ENCODE data around the gene ZNF213.

Gene ZNF213

DNA sequence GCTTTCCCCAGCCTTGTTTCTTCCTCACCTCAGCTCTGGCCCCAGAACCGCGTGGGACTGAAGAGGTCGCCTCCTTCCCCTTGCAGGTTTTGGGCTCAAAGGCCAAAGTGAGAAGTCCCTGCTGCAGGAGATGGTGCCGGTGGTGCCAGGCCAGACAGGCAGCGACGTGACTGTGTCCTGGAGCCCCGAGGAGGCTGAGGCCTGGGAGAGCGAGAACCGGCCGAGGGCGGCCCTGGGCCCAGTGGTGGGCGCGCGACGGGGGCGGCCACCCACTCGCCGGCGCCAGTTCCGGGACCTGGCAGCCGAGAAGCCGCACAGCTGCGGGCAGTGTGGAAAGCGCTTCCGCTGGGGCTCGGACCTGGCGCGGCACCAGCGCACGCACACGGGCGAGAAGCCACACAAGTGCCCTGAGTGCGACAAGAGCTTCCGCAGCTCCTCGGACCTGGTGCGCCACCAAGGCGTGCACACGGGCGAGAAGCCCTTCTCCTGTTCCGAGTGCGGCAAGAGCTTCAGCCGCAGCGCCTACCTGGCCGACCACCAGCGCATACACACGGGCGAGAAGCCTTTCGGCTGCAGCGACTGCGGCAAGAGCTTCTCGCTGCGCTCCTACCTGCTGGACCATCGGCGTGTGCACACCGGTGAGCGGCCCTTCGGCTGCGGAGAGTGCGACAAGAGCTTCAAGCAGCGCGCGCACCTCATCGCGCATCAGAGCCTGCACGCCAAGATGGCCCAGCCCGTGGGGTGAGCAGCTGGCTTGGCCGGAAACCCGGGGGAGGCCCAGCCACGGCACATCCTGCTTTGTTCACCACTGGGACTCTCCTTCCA, 6.0 kb downstream of the ZNF213 start:
- 0 out of 2 replicates have a peak, but pooled peaks cover 3% of the 10 kb centered on the region for H3K4me1 ChIP-seq (ENCODE audit: control insufficient read depth, insufficient read depth, low read length)
- POLR2A ChIA-PET = interaction anchor here (1.2 kb wide), 1 partner anchor 10 kb away, joined by 5 read pairs; no protein-coding TSS in a partner anchor
- no peak for TF ChIP-seq ZNF292 (tag by site-specific recombination; IDR thresholded peaks at IDR 0.05; ENCODE audit: borderline replicate concordance, low read depth)
- TF ChIP-seq ZNF184 (tag by site-specific recombination; IDR thresholded peaks at IDR 0.05) = no peak
- TF ChIP-seq SCRT2 (tag by site-specific recombination; IDR thresholded peaks at IDR 0.05) = no peak
- TF ChIP-seq SETDB1 (IDR thresholded peaks at IDR 0.05; ENCODE audit: insufficient read length, low read length) = no peak
- TF ChIP-seq HOXD13 (CRISPR knock-in tag; IDR thresholded peaks at IDR 0.05; ENCODE audit: borderline replicate concordance) = no peak
- no peak for TF ChIP-seq ZNF354C (tag by site-specific recombination; IDR thresholded peaks at IDR 0.05; ENCODE audit: borderline replicate concordance, low read depth)
- TF ChIP-seq, protein P1, sequence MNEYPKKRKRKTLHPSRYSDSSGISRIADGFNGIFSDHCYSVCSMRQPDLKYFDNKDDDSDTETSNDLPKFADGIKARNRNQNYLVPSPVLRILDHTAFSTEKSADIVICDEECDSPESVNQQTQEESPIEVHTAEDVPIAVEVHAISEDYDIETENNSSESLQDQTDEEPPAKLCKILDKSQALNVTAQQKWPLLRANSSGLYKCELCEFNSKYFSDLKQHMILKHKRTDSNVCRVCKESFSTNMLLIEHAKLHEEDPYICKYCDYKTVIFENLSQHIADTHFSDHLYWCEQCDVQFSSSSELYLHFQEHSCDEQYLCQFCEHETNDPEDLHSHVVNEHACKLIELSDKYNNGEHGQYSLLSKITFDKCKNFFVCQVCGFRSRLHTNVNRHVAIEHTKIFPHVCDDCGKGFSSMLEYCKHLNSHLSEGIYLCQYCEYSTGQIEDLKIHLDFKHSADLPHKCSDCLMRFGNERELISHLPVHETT (tag by site-specific recombination; IDR thresholded peaks at IDR 0.05) = no peak
- no peak for TF ChIP-seq ZNF37A (tag by site-specific recombination; IDR thresholded peaks at IDR 0.05)
- H3K27ac ChIP-seq (ENCODE audit: extremely low read depth, low read depth, low read length) = no peak overlapping the region
- CTCF ChIA-PET = interaction anchor here (0.8 to 1.4 kb wide), 2 partner anchors 9 kb away, joined by 3 read pairs; no protein-coding TSS in a partner anchor
- peaks cover 0 to 46% of the 10 kb centered on the region in 2 experiments; a peak in 1 of 3 replicates for H3K36me3 ChIP-seq (ENCODE audit: control insufficient read depth in 2 of 2, insufficient read depth in 1 of 2, low read length in 2 of 2)
- no peaks in the 10 kb centered on the region for H3K9me3 ChIP-seq (ENCODE audit: control insufficient read depth, insufficient read depth, low read depth, low read length)
- no peak overlapping the region for H3K4me3 ChIP-seq (ENCODE audit: low read depth, low read length)

DNA sequence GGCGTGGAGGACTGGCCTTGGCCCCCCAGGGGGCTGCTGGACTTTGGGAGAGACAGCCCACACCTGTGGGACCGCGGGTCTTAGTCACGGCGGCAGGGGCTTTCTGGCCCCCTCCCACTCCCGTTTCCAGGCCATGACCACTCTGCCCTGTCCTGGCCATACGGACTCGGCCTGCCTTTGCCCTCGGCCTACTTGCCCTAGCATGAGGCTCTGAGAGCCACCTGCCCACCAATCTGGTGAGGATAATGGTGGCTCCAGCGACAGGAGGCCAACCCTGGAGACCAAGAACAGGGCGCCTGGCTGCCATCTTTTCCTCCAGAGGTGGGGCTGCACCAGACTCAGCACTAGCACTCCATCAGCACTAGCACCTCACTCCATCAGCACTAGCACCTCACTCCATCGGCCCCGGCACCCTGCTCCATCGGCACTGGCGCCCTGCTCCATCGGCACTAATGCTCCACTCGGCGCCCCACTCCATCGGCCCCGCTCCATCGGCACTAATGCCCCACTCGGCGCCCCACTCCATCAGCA, 7.0 kb downstream of the ZNF213 start:
- Histone ChIP-seq H3K27ac (ENCODE audit: extremely low read depth, low read depth, low read length) (no peak overlapping the region), H3K36me3 (ENCODE audit: control insufficient read depth in 2 of 2, insufficient read depth in 1 of 2, low read length in 2 of 2) (peaks cover 0 to 46% of the 10 kb centered on the region in 2 experiments; a peak in 1 of 3 replicates), H3K4me1 (ENCODE audit: control insufficient read depth, insufficient read depth, low read length) (no peaks in the 10 kb centered on the region), H3K4me3 (ENCODE audit: low read depth, low read length) (no peak overlapping the region), H3K9me3 (ENCODE audit: control insufficient read depth, insufficient read depth, low read depth, low read length) (no peaks in the 10 kb centered on the region)
- ChIA-PET POLR2A (interaction anchor here (1.0 kb wide), 1 partner anchor 12 kb away, joined by 4 read pairs; no protein-coding TSS in a partner anchor), CTCF (interaction anchor here (1.2 kb wide), 1 partner anchor 13 kb away, joined by 3 read pairs; no protein-coding TSS in a partner anchor)
- TF ChIP-seq, protein P2, sequence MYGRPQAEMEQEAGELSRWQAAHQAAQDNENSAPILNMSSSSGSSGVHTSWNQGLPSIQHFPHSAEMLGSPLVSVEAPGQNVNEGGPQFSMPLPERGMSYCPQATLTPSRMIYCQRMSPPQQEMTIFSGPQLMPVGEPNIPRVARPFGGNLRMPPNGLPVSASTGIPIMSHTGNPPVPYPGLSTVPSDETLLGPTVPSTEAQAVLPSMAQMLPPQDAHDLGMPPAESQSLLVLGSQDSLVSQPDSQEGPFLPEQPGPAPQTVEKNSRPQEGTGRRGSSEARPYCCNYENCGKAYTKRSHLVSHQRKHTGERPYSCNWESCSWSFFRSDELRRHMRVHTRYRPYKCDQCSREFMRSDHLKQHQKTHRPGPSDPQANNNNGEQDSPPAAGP (tag by site-specific recombination; IDR thresholded peaks at IDR 0.05) = no peak
- TF ChIP-seq SP2 (tag by site-specific recombination; IDR thresholded peaks at IDR 0.05) (no peak), ZSCAN30 (tag by site-specific recombination; IDR thresholded peaks at IDR 0.05) (no peak), KLF8 (tag by site-specific recombination; IDR thresholded peaks at IDR 0.05) (no peak), MYNN (tag by site-specific recombination; IDR thresholded peaks at IDR 0.05; ENCODE audit: borderline replicate concordance) (no peak), ZNF202 (tag by site-specific recombination; IDR thresholded peaks at IDR 0.05; ENCODE audit: borderline replicate concordance) (no peak), ZNF571 (tag by site-specific recombination; IDR thresholded peaks at IDR 0.05) (no peak), ZNF423 (tag by site-specific recombination; IDR thresholded peaks at IDR 0.05) (no peak), ZNF501 (tag by site-specific recombination; IDR thresholded peaks at IDR 0.05) (no peak), ZNF664 (tag by site-specific recombination; IDR thresholded peaks at IDR 0.05) (no peak), RBAK (tag by site-specific recombination; IDR thresholded peaks at IDR 0.05) (no peak), GLIS1 (tag by site-specific recombination; IDR thresholded peaks at IDR 0.05) (no peak), FEZF1 (tag by site-specific recombination; IDR thresholded peaks at IDR 0.05) (no peak), ZFHX2 (tag by site-specific recombination; conservative IDR thresholded peaks at IDR 0.05) (no peak)
- TF ChIP-seq, protein P3, sequence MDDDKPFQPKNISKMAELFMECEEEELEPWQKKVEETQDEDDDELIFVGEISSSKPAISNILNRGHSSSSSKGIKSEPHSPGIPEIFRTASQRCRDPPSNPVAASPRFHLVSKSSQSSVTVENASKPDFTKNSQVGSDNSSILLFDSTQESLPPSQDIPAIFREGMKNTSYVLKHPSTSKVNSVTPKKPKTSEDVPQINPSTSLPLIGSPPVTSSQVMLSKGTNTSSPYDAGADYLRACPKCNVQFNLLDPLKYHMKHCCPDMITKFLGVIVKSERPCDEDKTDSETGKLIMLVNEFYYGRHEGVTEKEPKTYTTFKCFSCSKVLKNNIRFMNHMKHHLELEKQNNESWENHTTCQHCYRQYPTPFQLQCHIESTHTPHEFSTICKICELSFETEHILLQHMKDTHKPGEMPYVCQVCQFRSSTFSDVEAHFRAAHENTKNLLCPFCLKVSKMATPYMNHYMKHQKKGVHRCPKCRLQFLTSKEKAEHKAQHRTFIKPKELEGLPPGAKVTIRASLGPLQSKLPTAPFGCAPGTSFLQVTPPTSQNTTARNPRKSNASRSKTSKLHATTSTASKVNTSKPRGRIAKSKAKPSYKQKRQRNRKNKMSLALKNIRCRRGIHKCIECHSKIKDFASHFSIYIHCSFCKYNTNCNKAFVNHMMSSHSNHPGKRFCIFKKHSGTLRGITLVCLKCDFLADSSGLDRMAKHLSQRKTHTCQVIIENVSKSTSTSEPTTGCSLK (tag by site-specific recombination; IDR thresholded peaks at IDR 0.05) = no peak

Data from HEK293 (cell line).